ES-I3 (cell line): ENCODE data around the gene MAPKAPK3.

Experiments used
- H3K36me3 ChIP-seq: 2 replicates; pipeline ENCODE4 v1.6.1; 2013; ENCODE audit warnings: mild to moderate bottlenecking, low read length, control low read depth, moderate library complexity; ENCODE audit not compliant: insufficient read depth
- H3K4me1 ChIP-seq: 2 replicates; pipeline ENCODE4 v1.6.1; 2013; ENCODE audit warnings: mild to moderate bottlenecking, control low read depth, low read length; ENCODE audit not compliant: insufficient read depth
- H3K9ac ChIP-seq: 2 replicates; pipeline ENCODE4 v1.6.1; 2013; ENCODE audit warnings: low read depth, mild to moderate bottlenecking, low read length, moderate library complexity
- H3K9me3 ChIP-seq: 2 replicates; pipeline ENCODE4 v1.6.1; 2013; ENCODE audit warnings: mild to moderate bottlenecking, low read length, moderate library complexity; ENCODE audit not compliant: control insufficient read depth, insufficient read depth

MAPKAPK3 gene

GRCh38 chr3:50623840-50624474 lies 7.0 kb downstream of the MAPKAPK3 start:
- Histone ChIP-seq H3K9ac (no peak overlapping the region), H3K36me3 (no peaks in the 10 kb centered on the region; the same call in 1 of the 2 replicates), H3K4me1 (peaks cover 30% of the 10 kb centered on the region)

GRCh38 chr3:50624634-50625033 lies 7.7 kb downstream of the MAPKAPK3 start:
- Histone ChIP-seq H3K9ac (no peak overlapping the region), H3K36me3 (no peaks in the 10 kb centered on the region; the same call in 1 of the 2 replicates), H3K9me3 (no peaks in the 10 kb centered on the region), H3K4me1 (peaks cover 30% of the 10 kb centered on the region)

More at GRCh38 chr3:50623840-50624474, 7.0 kb downstream of the MAPKAPK3 start:
- H3K9me3 ChIP-seq, result no peaks in the 10 kb centered on the region

- Histone ChIP-seq H3K9ac (no peak overlapping the region), H3K9me3 (no peaks in the 10 kb centered on the region), H3K4me1 (peaks cover 30% of the 10 kb centered on the region), H3K36me3 (no peaks in the 10 kb centered on the region; the same call in 1 of the 2 replicates)
Measured at GRCh38 chr3:50625231-50626182, 8.6 kb downstream of the MAPKAPK3 start.

GRCh38 chr3:50626401-50626800 lies 9.4 kb downstream of the MAPKAPK3 start:
- Histone ChIP-seq H3K4me1 (peaks cover 30% of the 10 kb centered on the region), H3K9ac (no peak overlapping the region), H3K9me3 (no peaks in the 10 kb centered on the region), H3K36me3 (no peaks in the 10 kb centered on the region; the same call in 1 of the 2 replicates)

GRCh38 chr3:50627407-50628051 lies 10.6 kb downstream of the MAPKAPK3 start:
- Histone ChIP-seq H3K4me1 (peaks cover 30% of the 10 kb centered on the region), H3K36me3 (no peaks in the 10 kb centered on the region; the same call in 1 of the 2 replicates), H3K9ac (no peak overlapping the region), H3K9me3 (no peaks in the 10 kb centered on the region)

GRCh38 chr3:50628601-50629000 lies 11.7 kb downstream of the MAPKAPK3 start:
- Histone ChIP-seq H3K9me3 (no peaks in the 10 kb centered on the region), H3K9ac (no peak overlapping the region), H3K4me1 (peaks cover 30% of the 10 kb centered on the region), H3K36me3 (no peaks in the 10 kb centered on the region)

GRCh38 chr3:50630394-50630793 lies 13.4 kb downstream of the MAPKAPK3 start:
- peaks cover 16% of the 10 kb centered on the region; the same call in 1 of the 2 replicates for H3K4me1 ChIP-seq
- H3K36me3 ChIP-seq, result no peaks in the 10 kb centered on the region
- H3K9me3 ChIP-seq, result no peaks in the 10 kb centered on the region
- H3K9ac ChIP-seq, result no peak overlapping the region

GRCh38 chr3:50630877-50631276 lies 13.9 kb downstream of the MAPKAPK3 start:
- Histone ChIP-seq H3K36me3 (no peaks in the 10 kb centered on the region), H3K9me3 (no peaks in the 10 kb centered on the region), H3K4me1 (peaks cover 12% of the 10 kb centered on the region; the same call in 1 of the 2 replicates), H3K9ac (no peak overlapping the region)

GRCh38 chr3:50632450-50632849 lies 15.5 kb downstream of the MAPKAPK3 start:
- Histone ChIP-seq H3K4me1 (peaks cover 16% of the 10 kb centered on the region; the same call in 1 of the 2 replicates), H3K36me3 (no peaks in the 10 kb centered on the region), H3K9ac (no peak overlapping the region)

GRCh38 chr3:50633230-50633790 lies 16.4 kb downstream of the MAPKAPK3 start:
- no peaks in the 10 kb centered on the region for H3K9me3 ChIP-seq
- H3K36me3 ChIP-seq, result no peaks in the 10 kb centered on the region
- peaks cover 9% of the 10 kb centered on the region; the same call in 1 of the 2 replicates for H3K4me1 ChIP-seq
- no peak overlapping the region for H3K9ac ChIP-seq

More at GRCh38 chr3:50632450-50632849, 15.5 kb downstream of the MAPKAPK3 start:
- no peaks in the 10 kb centered on the region for H3K9me3 ChIP-seq

- Histone ChIP-seq H3K4me1 (peaks cover 8% of the 10 kb centered on the region; the same call in 1 of the 2 replicates), H3K9me3 (no peaks in the 10 kb centered on the region), H3K36me3 (no peaks in the 10 kb centered on the region), H3K9ac (no peak overlapping the region)
Measured at GRCh38 chr3:50635066-50635465, 18.1 kb downstream of the MAPKAPK3 start.

- H3K9me3 ChIP-seq, result no peaks in the 10 kb centered on the region
- H3K9ac ChIP-seq, result no peak overlapping the region
- peaks cover 5% of the 10 kb centered on the region for H3K36me3 ChIP-seq
- H3K4me1 ChIP-seq, result peaks cover 8% of the 10 kb centered on the region; the same call in 1 of the 2 replicates
Measured at GRCh38 chr3:50637011-50637410, 20.1 kb downstream of the MAPKAPK3 start.

GRCh38 chr3:50637945-50638344 lies 21.0 kb downstream of the MAPKAPK3 start:
- H3K36me3 ChIP-seq, result peaks cover 5% of the 10 kb centered on the region
- no peaks in the 10 kb centered on the region for H3K9me3 ChIP-seq
- H3K4me1 ChIP-seq, result peaks cover 8% of the 10 kb centered on the region; the same call in 1 of the 2 replicates
- no peak overlapping the region for H3K9ac ChIP-seq

- H3K4me1 ChIP-seq, result peaks cover 8% of the 10 kb centered on the region; the same call in 1 of the 2 replicates
- peaks cover 5% of the 10 kb centered on the region for H3K36me3 ChIP-seq
- H3K9ac ChIP-seq, result no peak overlapping the region
Measured at GRCh38 chr3:50639055-50639494, 22.1 kb downstream of the MAPKAPK3 start.

More at GRCh38 chr3:50639055-50639494, 22.1 kb downstream of the MAPKAPK3 start:
- no peaks in the 10 kb centered on the region for H3K9me3 ChIP-seq
